T-cell (primary cell): ENCODE measurements around the gene THRA. TPM values are rescaled to one million over a fixed set of nuclear protein-coding genes. Genes with fewer than 3 reads are reported as not detected.

ENCODE experiments used
- ATAC-seq, 4 experiments: fragments of 200-7000 bp in 3 of 4; fragments of 150-1000 bp in 1 of 4; cut with Tn5 transposase; replicated peaks in 1 of 4; 1 replicate in 3 of 4; 2 replicates in 1 of 4; pipeline ENCODE4 v1.10.0; 2021; ENCODE audit warnings: moderate library complexity in 3 of 4, mild to moderate bottlenecking in 2 of 4, moderate number of reproducible peaks in 1 of 4
- CTCF ChIA-PET, 2 donors: fragments of 300-600 bp; sonication (Branson Sonifier 250); formaldehyde crosslinking; loops; one replicate each; lab custom pipeline; 2022; ENCODE audit warnings: antibody characterized with exemption in 2 of 2; lab: Charles Lee
- POLR2A ChIA-PET, 2 donors: fragments of 300-600 bp; sonication (Branson Sonifier 250); formaldehyde crosslinking; loops; one replicate each; lab custom pipeline; 2022; ENCODE audit warnings: antibody characterized with exemption in 2 of 2; lab: Charles Lee
- DNase-seq, 35 experiments: peaks; one replicate each; pipeline versions ENCODE4 v3.0.0 to v3.0.0-alpha.2; 2013 to 2023
- H3K27ac ChIP-seq: one replicate; pipeline ENCODE4 v1.5.1; 2013; ENCODE audit warnings: low read length
- H3K27me3 ChIP-seq, 2 experiments: replicated peaks in 1 of 2; 1 replicate in 1 of 2; 2 replicates in 1 of 2; pipeline versions ENCODE4 v1.6.1 to v1.7.0; 2013; ENCODE audit warnings: low read length in 1 of 2, mixed read lengths in 1 of 2; ENCODE audit not compliant: control insufficient read depth in 2 of 2, insufficient read depth in 2 of 2; ENCODE audit errors: extremely low read depth in 1 of 2
- H3K36me3 ChIP-seq, 2 donors: 1 replicate in 1 of 2; 2 replicates in 1 of 2; pipeline versions ENCODE4 v1.6.1 to v1.7.0; 2013; ENCODE audit warnings: low read length in 1 of 2; ENCODE audit not compliant: control insufficient read depth in 2 of 2, insufficient read depth in 1 of 2; ENCODE audit errors: extremely low read depth in 1 of 2
- H3K4me1 ChIP-seq, 2 experiments: 1 replicate in 1 of 2; 2 replicates in 1 of 2; pipeline versions ENCODE4 v1.6.1 to v1.7.0; 2013; ENCODE audit warnings: low read length in 2 of 2, mixed read lengths in 1 of 2; ENCODE audit not compliant: insufficient read depth in 2 of 2, control insufficient read depth in 1 of 2; ENCODE audit errors: extremely low read depth in 1 of 2
- H3K4me3 ChIP-seq, 2 donors: 1 replicate in 1 of 2; 2 replicates in 1 of 2; pipeline versions ENCODE4 v1.5.1 to v1.7.0; 2013; ENCODE audit warnings: mild to moderate bottlenecking in 2 of 2, low read length in 1 of 2, moderate library complexity in 1 of 2; ENCODE audit not compliant: control insufficient read depth in 1 of 2; ENCODE audit errors: extremely low read depth in 1 of 2
- H3K9me3 ChIP-seq: 2 replicates; pipeline ENCODE4 v1.7.0; 2013
- H3K27ac Mint-ChIP-seq, 2 donors: one replicate each; pipeline ENCODE4 v1.8.0; 2020 to 2021; ENCODE audit warnings: mild to moderate bottlenecking in 2 of 2, mixed read lengths in 2 of 2
- H3K27me3 Mint-ChIP-seq, 2 donors: one replicate each; pipeline ENCODE4 v1.8.0; 2021 to 2022; ENCODE audit warnings: mixed read lengths in 2 of 2
- H3K36me3 Mint-ChIP-seq: one replicate; pipeline ENCODE4 v1.8.0; 2021; ENCODE audit warnings: mixed read lengths
- H3K4me1 Mint-ChIP-seq, 3 donors: one replicate each; pipeline ENCODE4 v1.8.0; 2020 to 2022; ENCODE audit warnings: mixed read lengths in 3 of 3, mild to moderate bottlenecking in 1 of 3
- H3K4me3 Mint-ChIP-seq, 3 donors: one replicate each; pipeline ENCODE4 v1.8.0; 2020 to 2022; ENCODE audit warnings: mild to moderate bottlenecking in 3 of 3, mixed read lengths in 3 of 3, moderate library complexity in 3 of 3
- H3K9me3 Mint-ChIP-seq, 3 donors: one replicate each; pipeline ENCODE4 v1.8.0; 2020 to 2022; ENCODE audit warnings: mixed read lengths in 3 of 3
- WGBS: methylation state at CpG from one replicate; pipeline ENCODE4 v1.1.5; 2013; ENCODE audit warnings: missing lambda C conversion rate; ENCODE audit not compliant: insufficient coverage; 5-methylcytosine and 5-hydroxymethylcytosine counted together
- total RNA-seq, 35 experiments: library from RNA in 6 of 35; stranded (reverse) in 6 of 35; fragments of 120-200 nt in 1 of 35; gene quantifications; one replicate each; pipeline versions ENCODE4 v1.2.1 to v1.2.4 and lab custom pipeline; 2013 to 2026

THRA gene
- total RNA-seq, 5 donors from 2014 or later (not counting 1 experiment from before 2014, with no cell fraction given) = 30.4 to 54.0 (median 48.9) TPM

GRCh38 chr17:40065769-40066510 lies 3.2 kb downstream of the THRA start:
- ChIA-PET CTCF (interaction anchor here (0.6 to 2.4 kb wide), 11 partner anchors 9 to 443 kb away, joined by 3 to 16 read pairs (median 4); partner anchors contain the start of gene MED24 (in 1 of the 2)), POLR2A (interaction anchor here (0.6 kb wide), 3 partner anchors 16 to 912 kb away, joined by 3 to 6 read pairs (median 3); no protein-coding TSS in a partner anchor)
- no peaks in the 10 kb centered on the region for H3K9me3 Mint-ChIP-seq
- peaks cover 0 to 8% of the 10 kb centered on the region in 2 experiments for H3K27me3 ChIP-seq
- peaks cover 37 to 80% of the 10 kb centered on the region in 2 experiments for H3K4me1 ChIP-seq
- no peaks in the 10 kb centered on the region for H3K36me3 ChIP-seq
- no peaks in the 10 kb centered on the region for H3K9me3 ChIP-seq
- H3K27me3 Mint-ChIP-seq = no peaks in the 10 kb centered on the region
- ATAC-seq = no peak
- peaks cover 80 to 84% (median 82%) of the 10 kb centered on the region in 3 donors for H3K4me1 Mint-ChIP-seq
- no peaks in the 10 kb centered on the region for H3K36me3 Mint-ChIP-seq
- H3K4me3 ChIP-seq = no peak overlapping the region
- H3K27ac ChIP-seq = peak overlapping the region; percentile 23
- WGBS = 94% methylated on average over 6 of the region's 11 CpGs
- no peak for DNase-seq
- peak overlapping the region; percentile 93 to 96 for H3K27ac Mint-ChIP-seq
- H3K4me3 Mint-ChIP-seq = peak overlapping the region in 2 of 3 donors; percentile 5 to 87

- Histone ChIP-seq H3K27me3 (no peaks in the 10 kb centered on the region), H3K27ac (peak overlapping the region; percentile 50), H3K4me1 (peaks cover 38 to 90% of the 10 kb centered on the region in 2 experiments), H3K4me3 (no peak overlapping the region), H3K36me3 (no peaks in the 10 kb centered on the region), H3K9me3 (no peaks in the 10 kb centered on the region)
- Mint-ChIP-seq H3K27ac (peak overlapping the region; percentile 93 to 96), H3K4me1 (peaks cover 77 to 84% (median 80%) of the 10 kb centered on the region in 3 donors), H3K36me3 (no peaks in the 10 kb centered on the region), H3K27me3 (no peaks in the 10 kb centered on the region), H3K9me3 (no peaks in the 10 kb centered on the region), H3K4me3 (peak overlapping the region; percentile 78 to 86 (median 81))
- ChIA-PET POLR2A (no interaction called here), CTCF (interaction anchor here in 1 of 2 donors (1.0 kb wide), 1 partner anchor 15 kb away, joined by 5 read pairs; no protein-coding TSS in a partner anchor)
- 100% methylated on average over 2 of the region's 7 CpGs for WGBS
- DNase-seq = no peak
- no peak for ATAC-seq
Measured at GRCh38 chr17:40067710-40068109, 4.9 kb downstream of the THRA start.

GRCh38 chr17:40068129-40068581 lies 5.4 kb downstream of the THRA start:
- H3K4me1 Mint-ChIP-seq = peaks cover 77 to 86% (median 80%) of the 10 kb centered on the region in 3 donors
- peaks cover 38 to 94% of the 10 kb centered on the region in 2 experiments for H3K4me1 ChIP-seq
- peak overlapping the region; percentile 93 to 96 for H3K27ac Mint-ChIP-seq
- H3K9me3 Mint-ChIP-seq = no peaks in the 10 kb centered on the region
- POLR2A ChIA-PET = no interaction called here
- peak in 1 of 4 experiments; percentile 2 for ATAC-seq
- H3K36me3 ChIP-seq = no peaks in the 10 kb centered on the region
- peak overlapping the region; percentile 42 to 49 for H3K4me3 ChIP-seq
- H3K9me3 ChIP-seq = no peaks in the 10 kb centered on the region
- no peak for DNase-seq
- H3K36me3 Mint-ChIP-seq = no peaks in the 10 kb centered on the region
- 88% methylated on average over 2 of the region's 4 CpGs for WGBS
- no peaks in the 10 kb centered on the region for H3K27me3 ChIP-seq
- H3K4me3 Mint-ChIP-seq = peak overlapping the region; percentile 78 to 86 (median 81)
- peak overlapping the region; percentile 50 for H3K27ac ChIP-seq
- no peaks in the 10 kb centered on the region for H3K27me3 Mint-ChIP-seq
- CTCF ChIA-PET = interaction anchor here in 1 of 2 donors (2.0 to 2.2 kb wide), 2 partner anchors 14 to 31 kb away, joined by 9 to 11 read pairs; partner anchors contain the start of gene MED24

- 0% methylated on average over 1 of the region's 5 CpGs for WGBS
- DNase-seq (no peak), ATAC-seq (peak in 1 of 4 experiments; percentile 4)
- ChIA-PET CTCF (interaction anchor here in 1 of 2 donors (2.0 to 2.2 kb wide), 2 partner anchors 14 to 30 kb away, joined by 9 to 11 read pairs; partner anchors contain the start of gene MED24), POLR2A (no interaction called here)
- no peaks in the 10 kb centered on the region for H3K9me3 Mint-ChIP-seq
- peak overlapping the region; percentile 50 for H3K27ac ChIP-seq
- no peaks in the 10 kb centered on the region for H3K27me3 Mint-ChIP-seq
- peak overlapping the region; percentile 42 to 49 for H3K4me3 ChIP-seq
- no peaks in the 10 kb centered on the region for H3K36me3 Mint-ChIP-seq
- no peaks in the 10 kb centered on the region for H3K9me3 ChIP-seq
- H3K4me1 Mint-ChIP-seq = peaks cover 77 to 87% (median 82%) of the 10 kb centered on the region in 3 donors
- no peaks in the 10 kb centered on the region for H3K36me3 ChIP-seq
- peak overlapping the region; percentile 78 to 86 (median 81) for H3K4me3 Mint-ChIP-seq
- no peaks in the 10 kb centered on the region for H3K27me3 ChIP-seq
- H3K27ac Mint-ChIP-seq = peak overlapping the region; percentile 93 to 96
- H3K4me1 ChIP-seq = peaks cover 38 to 92% of the 10 kb centered on the region in 2 experiments
Measured at GRCh38 chr17:40068584-40068916, 5.8 kb downstream of the THRA start.

GRCh38 chr17:40068917-40069750 lies 6.4 kb downstream of the THRA start:
- no peaks in the 10 kb centered on the region for H3K27me3 Mint-ChIP-seq

More at GRCh38 chr17:40068917-40069750, 6.4 kb downstream of the THRA start:
- Histone ChIP-seq H3K4me3 (peak overlapping the region; percentile 42 to 49), H3K36me3 (no peaks in the 10 kb centered on the region), H3K4me1 (peaks cover 35 to 86% of the 10 kb centered on the region in 2 experiments), H3K27me3 (no peaks in the 10 kb centered on the region), H3K27ac (peak overlapping the region; percentile 50), H3K9me3 (no peaks in the 10 kb centered on the region)
- POLR2A ChIA-PET = no interaction called here
- peak overlapping the region; percentile 93 to 96 for H3K27ac Mint-ChIP-seq
- H3K4me3 Mint-ChIP-seq = peak overlapping the region; percentile 78 to 86 (median 81)
- DNase-seq (peak; percentile 57 to 85 (median 73)), ATAC-seq (peak; percentile 62 to 75 (median 65))
- WGBS = 44% methylated on average over 3 of the region's 14 CpGs
- H3K36me3 Mint-ChIP-seq = no peaks in the 10 kb centered on the region
- H3K4me1 Mint-ChIP-seq = peaks cover 76 to 86% (median 81%) of the 10 kb centered on the region in 3 donors
- CTCF ChIA-PET = interaction anchor here in 1 of 2 donors (0.9 to 2.2 kb wide), 3 partner anchors 15 to 44 kb away, joined by 5 to 11 read pairs (median 9); partner anchors contain the start of gene MED24
- H3K9me3 Mint-ChIP-seq = no peaks in the 10 kb centered on the region
